H1 (cell line): ENCODE data around the gene MRPL39. TPM values are rescaled to one million over a fixed set of nuclear protein-coding genes. Genes with fewer than 3 reads are reported as not detected.

Experiments
- PHF8 ChIP-seq: fragments of 200-600 bp; sonication (generic); conservative IDR thresholded peaks from 2 replicates; pipeline ENCODE4 v1.7.1; 2012; ENCODE audit warnings: low read depth, mild to moderate bottlenecking, inconsistent platforms, low read length, moderate library complexity
- polyA plus RNA-seq, 7 experiments: library from polyadenylated mRNA; depleted of rRNA in 3 of 7; stranded (reverse) in 5 of 7; unstranded in 2 of 7; fragments of >200 nt in 5 of 7; fragments of 200-250 nt in 2 of 7; gene quantifications; 1 replicate in 5 of 7; 2 replicates in 1 of 7; 4 replicates in 1 of 7; pipeline versions ENCODE4 v1.2.1 to v1.2.3, GENCODE V29; 2011 to 2013; ENCODE audit warnings: missing spikeins in 2 of 7, mixed read lengths in 2 of 7
- total RNA-seq: library from RNA; stranded (reverse); fragmentation: NEBNext Ultra II Directional; extraction: Animal tissue kit (Norgen Biotek cat#: 25700); gene quantifications from 2 replicates; pipeline ENCODE4 v1.2.1, GENCODE V29; 2021

The MRPL39 gene
- total and polyA plus RNA-seq, 2 of the 8 experiments (the other 6 are each of a cell fraction or from before 2014, with no cell fraction given) = 20.3 to 43.2 TPM

GRCh38 chr21:25562660-25563059, 44.6 kb downstream of the MRPL39 start (continued):
- TF ChIP-seq PHF8 = no peak
